Activated CD8-positive, alpha-beta memory T cell treated with anti-CD3 and anti-CD28 coated beads, Interleukin-2, amount 50 U/mL, for 1 hour (primary cell): Measurements from ENCODE around the gene FBXO2.

Source experiments
- DNase-seq: peaks from one replicate; pipeline ENCODE4 v3.0.0-alpha.2; 2020; ENCODE audit errors: extremely low read depth

Gene FBXO2

GRCh38 chr1:11654137-11654938, at the start of gene FBXO2, which contains the start of gene FBXO44:
Gene FBXO2 (minus strand): TSS chr1:11654429. CDS start chr1:11654340, 89 bp downstream.
Gene FBXO44 (plus strand): TSS chr1:11654877. CDS start chr1:11655836, 959 bp downstream.
- DNase-seq: no peak

GRCh38 chr1:11703357-11704193, 49.3 kb upstream of the FBXO2 start:
- DNase-seq: no peak

- DNase-seq: no peak
Measured at GRCh38 chr1:11701981-11702803, 48.0 kb upstream of the FBXO2 start.

GRCh38 chr1:11701551-11701961, 47.3 kb upstream of the FBXO2 start:
- no peak for DNase-seq

- no peak for DNase-seq
Measured at GRCh38 chr1:11700601-11701467, 46.6 kb upstream of the FBXO2 start.

GRCh38 chr1:11697893-11698210, 43.6 kb upstream of the FBXO2 start:
- DNase-seq: no peak

GRCh38 chr1:11697188-11697892, 43.1 kb upstream of the FBXO2 start:
- no peak for DNase-seq

- no peak for DNase-seq
Measured at GRCh38 chr1:11695861-11696260, 41.6 kb upstream of the FBXO2 start.

GRCh38 chr1:11693917-11694316, 39.7 kb upstream of the FBXO2 start:
- no peak for DNase-seq

- no peak for DNase-seq
Measured at GRCh38 chr1:11693024-11693590, 38.9 kb upstream of the FBXO2 start.

GRCh38 chr1:11691928-11692711, 37.9 kb upstream of the FBXO2 start:
- DNase-seq: no peak

- DNase-seq: no peak
Measured at GRCh38 chr1:11691302-11691914, 37.2 kb upstream of the FBXO2 start, which contains the start of gene DRAXIN. Gene DRAXIN (plus strand): TSS chr1:11691710. CDS start chr1:11706259, 14,549 bp downstream.

- DNase-seq: no peak
Measured at GRCh38 chr1:11690397-11691301, 36.4 kb upstream of the FBXO2 start.

GRCh38 chr1:11688506-11688905, 34.3 kb upstream of the FBXO2 start:
- DNase-seq: no peak

GRCh38 chr1:11685210-11685752, 31.1 kb upstream of the FBXO2 start:
- no peak for DNase-seq

- DNase-seq: no peak
Measured at GRCh38 chr1:11684070-11684469, 29.8 kb upstream of the FBXO2 start.

GRCh38 chr1:11682799-11683198, 28.6 kb upstream of the FBXO2 start:
- no peak for DNase-seq
